Ovary (tissue), 9 donors: ENCODE results near the gene KLK1. TPM values are rescaled to one million over a fixed set of nuclear protein-coding genes. Genes with fewer than 3 reads are reported as not detected.
"Not testable (repeated sequence)": the region's sequence is repeated elsewhere in the genome, so short reads cannot be mapped to it uniquely, and the experiment has no call there.

ENCODE experiments used
- DNase-seq, 5 donors: peaks; one replicate each; pipeline ENCODE4 v3.0.0-alpha.2; 2019 to 2020
- H3K27ac ChIP-seq, 2 donors: fragments of 200-600 bp; one replicate each; pipeline versions ENCODE4 v1.5.1 to v1.8.0; 2019 to 2022
- H3K27me3 ChIP-seq: fragments of 200-600 bp; one replicate; pipeline ENCODE4 v1.8.0; 2022
- H3K36me3 ChIP-seq: fragments of 200-600 bp; sonication (generic); one replicate; pipeline ENCODE4 v1.5.1; 2019
- H3K4me1 ChIP-seq: one replicate; pipeline ENCODE4 v1.8.1; 2013; ENCODE audit warnings: mild to moderate bottlenecking, moderate library complexity; ENCODE audit not compliant: insufficient read depth
- H3K4me3 ChIP-seq: fragments of 200-600 bp; sonication (generic); one replicate; pipeline ENCODE4 v1.5.1; 2017
- H3K9me3 ChIP-seq, 2 donors: fragments of 200-600 bp in 1 of 2; sonication (generic) in 1 of 2; one replicate each; pipeline versions ENCODE4 v1.5.1 to v1.8.1; 2013 to 2019; ENCODE audit warnings: mild to moderate bottlenecking in 1 of 2, moderate library complexity in 1 of 2
- EP300 ChIP-seq: sonication (generic); formaldehyde crosslinking; IDR thresholded peaks from one replicate; pipeline ENCODE4 v1.6.1; 2017; ENCODE audit warnings: antibody characterized with exemption
- POLR2A ChIP-seq: fragments of 450-650 bp; IDR thresholded peaks from one replicate; pipeline ENCODE4 v1.6.1; 2017; ENCODE audit warnings: antibody characterized with exemption, mild to moderate bottlenecking, moderate library complexity
- WGBS, 3 donors: extraction: QIAGEN DNeasy Blood & Tissue Kit in 1 of 3; methylation state at CpG; one replicate each; pipeline versions ENCODE4 v1.1.5 to v1.1.7; 2013 to 2017; 5-methylcytosine and 5-hydroxymethylcytosine counted together
- intact Hi-C, 4 donors: fragments of 100-400 bp; cut with DNase I; formaldehyde crosslinking; loops; one replicate each; pipeline versions ENCODE4 v1.11.0 to v1.15.1; 2022 to 2023
- polyA plus RNA-seq, 2 donors: library from polyadenylated mRNA; stranded (reverse); fragments of 200-250 nt in 1 of 2; fragments of 350-450 nt in 1 of 2; fragmentation: Illumina TruSeq in 1 of 2; extraction: RNeasy Lipid Tissue Mini Kit (QIAGEN cat#74804) in 1 of 2; gene quantifications; one replicate each; pipeline ENCODE4 v1.2.3, GENCODE V29; 2013 to 2014
- small RNA-seq: library from RNA; depleted of rRNA; stranded (forward); fragments of <200 nt; gene quantifications from one replicate; pipeline ENCODE3, GENCODE V24; 2016
- total RNA-seq, 7 donors: library from RNA; depleted of rRNA in 2 of 7; stranded (reverse); fragments of >200 nt in 2 of 7; fragmentation: NEBNext Ultra II Directional in 3 of 7; extraction: Animal tissue kit (Norgen Biotek cat#: 25700) in 3 of 7; gene quantifications; one replicate each; pipeline versions ENCODE4 v1.1.0 to v1.2.4, GENCODE V29; 2016 to 2023
- TF ChIP-seq, protein P1 (sequence below), 3 donors: fragments of 450-650 bp in 2 of 3; fragments of 200-600 bp in 1 of 3; IDR thresholded peaks; one replicate each; pipeline versions ENCODE4 v1.5.1 to v1.8.0; 2016 to 2022; ENCODE audit warnings: antibody characterized with exemption in 3 of 3, mild to moderate bottlenecking in 1 of 3
- donor health status: DM: no; HTN: no; CAD: no; lungs with moderate emphysema.
- donor health status: DM: no; HTN: no; CAD: no.
- donor health status: Bipolar disorder and iron deficiency.
- donor health status: DM: yes; HTN: yes; CAD: no.
- donor health status: DM: no; HTN: no; CAD: no.
- donor health status: DM: yes; HTN: yes; CAD: no.

Gene KLK1
- total and polyA plus RNA-seq, 9 donors, result 0.23 to 1.2 (median 0.57) TPM; not detected in 1

DNA sequence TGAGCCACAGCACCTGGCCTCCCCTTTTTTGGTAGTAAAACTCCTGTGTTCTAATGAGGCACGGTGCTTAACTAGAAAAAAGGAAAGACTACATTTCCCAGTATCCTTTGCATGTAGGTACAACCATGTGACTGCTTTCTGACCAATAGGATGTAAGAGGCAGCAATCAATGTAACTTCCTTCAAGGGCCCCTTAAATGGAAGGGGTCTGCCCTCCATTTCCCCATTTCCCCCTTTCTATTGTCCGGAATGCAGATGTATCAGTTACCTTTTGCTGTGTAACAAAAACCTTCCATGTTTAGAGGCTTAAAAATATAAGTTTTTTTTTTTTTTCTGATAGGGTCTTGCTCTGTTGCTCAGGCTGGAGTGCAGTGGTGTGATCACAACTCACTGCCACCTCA is 51.1 kb downstream of the KLK1 start:
- WGBS, 3 donors, result 52 to 65% (median 55%) methylated on average over 2 of the region's 2 CpGs
- Histone ChIP-seq H3K27me3 (no peaks in the 10 kb centered on the region), H3K36me3 (no peaks in the 10 kb centered on the region), H3K9me3 (peaks cover 0 to 13% of the 10 kb centered on the region in 2 donors), H3K4me3 (no peak overlapping the region), H3K4me1 (no peaks in the 10 kb centered on the region), H3K27ac (no peak overlapping the region)
- TF ChIP-seq, protein P1, sequence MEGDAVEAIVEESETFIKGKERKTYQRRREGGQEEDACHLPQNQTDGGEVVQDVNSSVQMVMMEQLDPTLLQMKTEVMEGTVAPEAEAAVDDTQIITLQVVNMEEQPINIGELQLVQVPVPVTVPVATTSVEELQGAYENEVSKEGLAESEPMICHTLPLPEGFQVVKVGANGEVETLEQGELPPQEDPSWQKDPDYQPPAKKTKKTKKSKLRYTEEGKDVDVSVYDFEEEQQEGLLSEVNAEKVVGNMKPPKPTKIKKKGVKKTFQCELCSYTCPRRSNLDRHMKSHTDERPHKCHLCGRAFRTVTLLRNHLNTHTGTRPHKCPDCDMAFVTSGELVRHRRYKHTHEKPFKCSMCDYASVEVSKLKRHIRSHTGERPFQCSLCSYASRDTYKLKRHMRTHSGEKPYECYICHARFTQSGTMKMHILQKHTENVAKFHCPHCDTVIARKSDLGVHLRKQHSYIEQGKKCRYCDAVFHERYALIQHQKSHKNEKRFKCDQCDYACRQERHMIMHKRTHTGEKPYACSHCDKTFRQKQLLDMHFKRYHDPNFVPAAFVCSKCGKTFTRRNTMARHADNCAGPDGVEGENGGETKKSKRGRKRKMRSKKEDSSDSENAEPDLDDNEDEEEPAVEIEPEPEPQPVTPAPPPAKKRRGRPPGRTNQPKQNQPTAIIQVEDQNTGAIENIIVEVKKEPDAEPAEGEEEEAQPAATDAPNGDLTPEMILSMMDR (IDR thresholded peaks at IDR 0.05), result no peak
- TF ChIP-seq POLR2A, result no peak
- no peak for TF ChIP-seq EP300
- DNase-seq, result no peak
- intact Hi-C loops, result no loop called here

DNA sequence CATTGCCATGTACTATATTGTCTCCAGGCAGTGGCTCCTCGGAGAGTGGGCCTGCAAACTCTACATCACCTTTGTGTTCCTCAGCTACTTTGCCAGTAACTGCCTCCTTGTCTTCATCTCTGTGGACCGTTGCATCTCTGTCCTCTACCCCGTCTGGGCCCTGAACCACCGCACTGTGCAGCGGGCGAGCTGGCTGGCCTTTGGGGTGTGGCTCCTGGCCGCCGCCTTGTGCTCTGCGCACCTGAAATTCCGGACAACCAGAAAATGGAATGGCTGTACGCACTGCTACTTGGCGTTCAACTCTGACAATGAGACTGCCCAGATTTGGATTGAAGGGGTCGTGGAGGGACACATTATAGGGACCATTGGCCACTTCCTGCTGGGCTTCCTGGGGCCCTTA is 52.7 kb downstream of the KLK1 start:
- WGBS, 3 donors, result 79 to 82% (median 81%) methylated on average over 13 of the region's 13 CpGs
- H3K27me3 ChIP-seq, result no peaks in the 10 kb centered on the region
- intact Hi-C loops, result no loop called here

DNA sequence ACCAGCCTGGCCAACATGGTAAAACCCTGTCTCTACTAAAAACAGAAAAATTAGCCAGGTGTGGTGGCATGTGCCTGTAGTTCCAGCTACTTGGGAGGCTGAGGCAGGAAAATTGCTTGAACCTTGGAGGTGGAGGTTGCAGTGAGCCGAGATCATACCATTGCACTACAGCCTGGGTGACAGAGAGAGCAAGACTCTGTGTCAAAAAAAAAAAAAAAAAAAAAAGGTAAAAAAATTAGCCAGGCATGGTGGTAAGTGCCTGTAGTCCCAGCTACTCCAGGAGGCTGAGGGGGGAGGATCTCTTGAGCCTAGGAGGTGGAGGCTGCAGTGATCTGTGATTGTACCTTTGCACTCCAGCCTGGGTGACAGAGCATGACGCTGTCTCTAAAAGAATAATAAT is 53.4 kb downstream of the KLK1 start, which contains the start of gene GPR32:
Gene GPR32, plus strand, starts transcription at position 301 of the 400 bp plus-strand sequence. CDS start 137 bp downstream, outside the sequence.
- DNase-seq, H3K9me3 ChIP-seq, intact Hi-C loops, H3K27me3 ChIP-seq, H3K36me3 ChIP-seq, H3K4me1 ChIP-seq, H3K4me3 ChIP-seq, H3K27ac ChIP-seq: not testable (repeated sequence)
- WGBS, 3 donors, result 57 to 88% (median 82%) methylated on average over 2 of the region's 2 CpGs

More for the DNA sequence above, 52.7 kb downstream of the KLK1 start:
- no peaks in the 10 kb centered on the region for H3K36me3 ChIP-seq
- TF ChIP-seq, protein P1 (IDR thresholded peaks at IDR 0.05), result no peak
- TF ChIP-seq POLR2A (no peak), EP300 (no peak)
- H3K4me1 ChIP-seq, result no peaks in the 10 kb centered on the region
- peaks cover 0 to 9% of the 10 kb centered on the region in 2 donors for H3K9me3 ChIP-seq
- no peak for DNase-seq
- no peak overlapping the region for H3K4me3 ChIP-seq
- no peak overlapping the region for H3K27ac ChIP-seq

Small RNAs within 50 kb of the gene (small RNA-seq; reads per million reads assigned to genes)
- gene SNORD88A, result 44.5 reads per million, percentile 89 among the genes with 10 or more reads in this experiment
- gene SNORD88B, result not detected
- not detected for gene SNORD88C

Other genes starting within 250 kb of the KLK1 start
- gene SYT3, start 183.9 kb downstream of the KLK1 start, total RNA-seq, result under 1 TPM in 1 of 7 donors, not detected in 6; 0.08 TPM
- under 1 TPM; 0.10 to 0.32 TPM for gene SYT3, start 183.9 kb downstream of the KLK1 start, polyA plus RNA-seq
- gene C19orf81, start 174.3 kb downstream of the KLK1 start, total RNA-seq, result 10 to 100 TPM in 1 of 7 donors, 1 to 10 TPM in 3, not detected in 3; 1.1 to 12.6 (median 2.1) TPM
- gene C19orf81, start 174.3 kb downstream of the KLK1 start, polyA plus RNA-seq, result not detected
- 10 to 100 TPM in 1 of 7 donors, 1 to 10 TPM in 5, under 1 TPM in 1; 0.72 to 11.1 (median 4.0) TPM for gene SHANK1, start 104.0 kb downstream of the KLK1 start, total RNA-seq
- gene SHANK1, start 104.0 kb downstream of the KLK1 start, polyA plus RNA-seq, result 1 to 10 TPM in 1 of 2 donors, under 1 TPM in 1; 0.20 to 1.1 TPM
- gene CLEC11A, start 100.4 kb downstream of the KLK1 start, total RNA-seq, result 100 to 1,000 TPM in 1 of 7 donors, 10 to 100 TPM in 6; 17.3 to 120 (median 33.8) TPM
- gene CLEC11A, start 100.4 kb downstream of the KLK1 start, polyA plus RNA-seq, result 10 to 100 TPM in 1 of 2 donors, 1 to 10 TPM in 1; 3.8 to 27.9 TPM
- gene GPR32, start 53.3 kb downstream of the KLK1 start, total RNA-seq, result not detected
- gene GPR32, start 53.3 kb downstream of the KLK1 start, polyA plus RNA-seq, result not detected
- not detected for gene ACP4, start 33.4 kb downstream of the KLK1 start, total RNA-seq
- gene ACP4, start 33.4 kb downstream of the KLK1 start, polyA plus RNA-seq, result not detected
- not detected for gene KLK15, start 9.8 kb upstream of the KLK1 start, total RNA-seq
- gene KLK15, start 9.8 kb upstream of the KLK1 start, polyA plus RNA-seq, result not detected
- under 1 TPM in 1 of 7 donors, not detected in 6; 0.20 TPM for gene KLK3, start 31.1 kb upstream of the KLK1 start, total RNA-seq
- gene KLK3, start 31.1 kb upstream of the KLK1 start, polyA plus RNA-seq, result under 1 TPM; 0.13 to 0.24 TPM
- gene KLK2, start 49.7 kb upstream of the KLK1 start, total RNA-seq, result not detected
- gene KLK2, start 49.7 kb upstream of the KLK1 start, polyA plus RNA-seq, result not detected
- under 1 TPM in 1 of 7 donors, not detected in 6; 0.58 TPM for gene KLK4, start 87.6 kb upstream of the KLK1 start, total RNA-seq
- gene KLK4, start 87.6 kb upstream of the KLK1 start, polyA plus RNA-seq, result not detected
- gene KLK5, start 129.3 kb upstream of the KLK1 start, total RNA-seq, result 1 to 10 TPM in 1 of 7 donors, under 1 TPM in 2, not detected in 4; 0.17 to 2.3 (median 0.41) TPM
- gene KLK5, start 129.3 kb upstream of the KLK1 start, polyA plus RNA-seq, result not detected
- gene KLK6, start 145.8 kb upstream of the KLK1 start, total RNA-seq, result 10 to 100 TPM in 1 of 7 donors, 1 to 10 TPM in 2, under 1 TPM in 2, not detected in 2; 0.24 to 21.7 (median 3.3) TPM
- under 1 TPM in 1 of 2 donors, not detected in 1; 0.07 TPM for gene KLK6, start 145.8 kb upstream of the KLK1 start, polyA plus RNA-seq
- 10 to 100 TPM in 1 of 7 donors, 1 to 10 TPM in 1, under 1 TPM in 2, not detected in 3; 0.85 to 59.6 (median 5.1) TPM for gene KLK7, start 160.1 kb upstream of the KLK1 start, total RNA-seq
- gene KLK7, start 160.1 kb upstream of the KLK1 start, polyA plus RNA-seq, result under 1 TPM in 1 of 2 donors, not detected in 1; 0.05 TPM
- gene KLK8, start 177.8 kb upstream of the KLK1 start, total RNA-seq, result 10 to 100 TPM in 1 of 7 donors, 1 to 10 TPM in 2, under 1 TPM in 2, not detected in 2; 0.60 to 19.0 (median 1.6) TPM
- gene KLK8, start 177.8 kb upstream of the KLK1 start, polyA plus RNA-seq, result under 1 TPM in 1 of 2 donors, not detected in 1; 0.24 TPM
- gene KLK10, start 195.9 kb upstream of the KLK1 start, total RNA-seq, result 10 to 100 TPM; 14.7 to 59.1 (median 19.5) TPM
- gene KLK10, start 195.9 kb upstream of the KLK1 start, polyA plus RNA-seq, result 10 to 100 TPM in 1 of 2 donors, 1 to 10 TPM in 1; 6.9 to 15.7 TPM
- 10 to 100 TPM in 1 of 7 donors, 1 to 10 TPM in 3, under 1 TPM in 3; 0.33 to 91.2 (median 3.8) TPM for gene KLK11, start 202.8 kb upstream of the KLK1 start, total RNA-seq
- gene KLK11, start 202.8 kb upstream of the KLK1 start, polyA plus RNA-seq, result 1 to 10 TPM in 1 of 2 donors, under 1 TPM in 1; 0.53 to 1.4 TPM
- not detected for gene KLK12, start 211.2 kb upstream of the KLK1 start, total RNA-seq
- gene KLK12, start 211.2 kb upstream of the KLK1 start, polyA plus RNA-seq, result not detected
- gene KLK13, start 241.3 kb upstream of the KLK1 start, total RNA-seq, result under 1 TPM in 3 of 7 donors, not detected in 4; 0.50 to 0.77 (median 0.69) TPM
- 1 to 10 TPM in 1 of 2 donors, under 1 TPM in 1; 0.33 to 1.2 TPM for gene KLK13, start 241.3 kb upstream of the KLK1 start, polyA plus RNA-seq